HepG2 (cell line): Measurements from ENCODE around the gene NUP214. TPM values are rescaled to one million over a fixed set of nuclear protein-coding genes. Genes with fewer than 3 reads are reported as not detected.

Experiments used
- ATAC-seq: fragments of 200-7000 bp; cut with Tn5 transposase; 3 replicates; pipeline ENCODE4 v1.9.1; 2020; ENCODE audit warnings: mild to moderate bottlenecking, moderate library complexity
- BruUV-seq: library from RNA; stranded (reverse); fragments of 400-500 nt; replicated peaks from 2 replicates; lab custom pipeline; 2021; lab: Mats Ljungman, UMichigan
- CTCF ChIA-PET: fragments of 300-600 bp; formaldehyde crosslinking; extraction: SDS; loops from one replicate; lab custom pipeline; 2021; ENCODE audit warnings: low total read pairs, inconsistent platforms, low intra/inter-chr PET ratio; lab: Yijun Ruan, JAX
- POLR2A ChIA-PET: fragments of 350-600 bp; sonication (Branson Sonifier 250); formaldehyde crosslinking; loops from one replicate; lab custom pipeline; 2020; ENCODE audit warnings: antibody characterized with exemption, inconsistent platforms; lab: Yijun Ruan, JAX
- DNase-seq: peaks from one replicate; pipeline ENCODE4 v3.0.0-alpha.2; 2015; ENCODE audit warnings: low spot score
- FAIRE-seq: peaks from 3 replicates; lab custom pipeline; 2011; peaks lifted over from hg19 to GRCh38; lab: Jason Lieb, UNC
- H2AFZ ChIP-seq: one replicate; pipeline ENCODE4 v1.6.1; 2011; ENCODE audit warnings: low read length, inconsistent platforms
- H3K27ac ChIP-seq: fragments of 300-600 bp; 3 replicates; pipeline ENCODE4 v1.8.0; 2011; ENCODE audit warnings: mixed run types, mild to moderate bottlenecking, mixed read lengths, low read length, inconsistent platforms; ENCODE audit not compliant: insufficient read depth; ENCODE audit errors: extremely low read length
- H3K27me3 ChIP-seq, 2 experiments: fragments of 200-600 bp in 1 of 2; 2 replicates in 1 of 2; 3 replicates in 1 of 2; pipeline versions ENCODE4 v1.6.0 to v1.8.0; 2011; ENCODE audit warnings: low read length in 2 of 2, mild to moderate bottlenecking in 2 of 2, moderate library complexity in 2 of 2, inconsistent platforms in 1 of 2; ENCODE audit not compliant: insufficient read depth in 2 of 2, control insufficient read depth in 1 of 2
- H3K36me3 ChIP-seq, 2 experiments: fragments of 200-600 bp in 1 of 2; replicated peaks in 1 of 2; 2 replicates in 1 of 2; 3 replicates in 1 of 2; pipeline versions ENCODE4 v1.5.1 to v1.8.0; 2011; ENCODE audit warnings: low read length in 2 of 2, inconsistent platforms in 1 of 2; ENCODE audit not compliant: insufficient read depth in 2 of 2, control insufficient read depth in 1 of 2
- H3K4me1 ChIP-seq: 2 replicates; pipeline ENCODE4 v1.5.1; 2012; ENCODE audit warnings: low read length, inconsistent platforms; ENCODE audit not compliant: insufficient read depth
- H3K4me2 ChIP-seq: 2 replicates; pipeline ENCODE4 v1.6.0; 2011; ENCODE audit warnings: low read depth, low read length, inconsistent platforms
- H3K4me3 ChIP-seq, 3 experiments: fragments of 200-600 bp in 1 of 3; sonication (generic), shearing (Covaris generic) in 1 of 3; replicated peaks in 1 of 3; 2 replicates each; pipeline ENCODE4 v1.5.1; 2011 to 2016; ENCODE audit warnings: low read length in 3 of 3, inconsistent platforms in 2 of 3, low read depth in 2 of 3, mild to moderate bottlenecking in 2 of 3, control low read depth in 1 of 3, mixed read lengths in 1 of 3; ENCODE audit not compliant: insufficient read depth in 1 of 3
- H3K79me2 ChIP-seq: one replicate; pipeline ENCODE4 v1.6.1; 2011; ENCODE audit warnings: low read length, inconsistent platforms; ENCODE audit not compliant: insufficient read depth
- H3K9ac ChIP-seq: 2 replicates; pipeline ENCODE4 v1.6.0; 2011; ENCODE audit warnings: mild to moderate bottlenecking, low read depth, low read length, inconsistent platforms; ENCODE audit not compliant: insufficient read depth
- H3K9me3 ChIP-seq: 2 replicates; pipeline ENCODE4 v1.5.1; 2012; ENCODE audit warnings: mild to moderate bottlenecking, low read length
- H4K20me1 ChIP-seq: 2 replicates; pipeline ENCODE4 v1.6.0; 2011; ENCODE audit warnings: inconsistent platforms, mild to moderate bottlenecking, low read length, moderate library complexity; ENCODE audit not compliant: insufficient read depth
- CBFB ChIP-seq: sonication (generic); formaldehyde crosslinking; IDR thresholded peaks from 2 replicates; pipeline ENCODE4 v1.4.0; 2020; ENCODE audit warnings: missing genetic modification reagents
- CREM ChIP-seq, 2 experiments: sonication (generic) in 1 of 2; formaldehyde crosslinking in 1 of 2; IDR thresholded peaks; 2 replicates each; pipeline versions ENCODE4 v1.4.0 to v1.6.1; 2016 to 2020; ENCODE audit warnings: antibody characterized with exemption in 1 of 2, mild to moderate bottlenecking in 1 of 2, missing genetic modification reagents in 1 of 2
- KMT2B ChIP-seq: IDR thresholded peaks from 2 replicates; pipeline ENCODE4 v1.6.1; 2016; ENCODE audit warnings: missing genetic modification reagents, missing compliant biosample characterization
- MBD4 ChIP-seq: IDR thresholded peaks from 2 replicates; pipeline ENCODE4 v1.6.1; 2012; ENCODE audit warnings: low read length, inconsistent platforms, borderline replicate concordance
- MEIS1 ChIP-seq: sonication (generic); formaldehyde crosslinking; IDR thresholded peaks from 2 replicates; pipeline ENCODE4 v1.9.0; 2021; ENCODE audit warnings: mild to moderate bottlenecking, missing genetic modification reagents, moderate library complexity, borderline replicate concordance
- PAXIP1 ChIP-seq: sonication (generic); formaldehyde crosslinking; conservative IDR thresholded peaks from 2 replicates; pipeline ENCODE4 v1.4.0; 2020; ENCODE audit warnings: mild to moderate bottlenecking, missing genetic modification reagents, moderate library complexity
- U2AF2 ChIP-seq: fragments of 200-400 bp; formaldehyde crosslinking; IDR thresholded peaks from 2 replicates; pipeline ENCODE4 v1.6.1; 2017; ENCODE audit warnings: low read depth, mild to moderate bottlenecking, low read length
- ZBTB25 ChIP-seq: IDR thresholded peaks from 2 replicates; pipeline ENCODE4 v1.6.1; 2018; ENCODE audit warnings: missing genetic modification reagents
- ZBTB3 ChIP-seq: sonication (generic); formaldehyde crosslinking; IDR thresholded peaks from 2 replicates; pipeline ENCODE4 v1.4.0; 2020; ENCODE audit warnings: low read depth, mild to moderate bottlenecking, moderate library complexity, missing genetic modification reagents, borderline replicate concordance
- ZNF343 ChIP-seq: sonication (generic); formaldehyde crosslinking; IDR thresholded peaks from 2 replicates; pipeline ENCODE4 v1.4.0; 2020; ENCODE audit warnings: mild to moderate bottlenecking, missing genetic modification reagents
- ZNF441 ChIP-seq: sonication (generic); formaldehyde crosslinking; IDR thresholded peaks from 2 replicates; pipeline ENCODE4 v1.7.0; 2021; ENCODE audit warnings: missing genetic modification reagents, borderline replicate concordance
- ZNF460 ChIP-seq: sonication (generic); formaldehyde crosslinking; IDR thresholded peaks from 2 replicates; pipeline ENCODE4 v1.5.1; 2020; ENCODE audit warnings: missing genetic modification reagents, mild to moderate bottlenecking, borderline replicate concordance
- ZNF883 ChIP-seq: sonication (generic); formaldehyde crosslinking; IDR thresholded peaks from 2 replicates; pipeline ENCODE4 v1.5.1; 2020; ENCODE audit warnings: mild to moderate bottlenecking, missing genetic modification reagents; ENCODE audit errors: not compliant biosample characterization
- ZSCAN9 ChIP-seq: IDR thresholded peaks from 2 replicates; pipeline ENCODE4 v1.6.1; 2016; ENCODE audit warnings: borderline replicate concordance
- WGBS: methylation state at CpG from one replicate; pipeline ENCODE4 v1.1.6; 2017; ENCODE audit warnings: low lambda C conversion rate; 5-methylcytosine and 5-hydroxymethylcytosine counted together
- in situ Hi-C: cut with HindIII; loops from 2 replicates; pipeline ENCODE4 v1.10.0; 2017; ENCODE audit warnings: low pct_unique_long_range_greater_than_20kb; ENCODE audit not compliant: extremely low pct_ligation_motif_present
- intact Hi-C: fragments of 100-400 bp; cut with micrococcal nuclease; formaldehyde crosslinking; loops from one replicate; pipeline ENCODE4 v1.10.0; 2022; ENCODE audit not compliant: unreplicated experiment
- polyA plus RNA-seq, 8 experiments: library from polyadenylated mRNA; depleted of rRNA in 3 of 8; stranded (reverse) in 7 of 8; unstranded in 1 of 8; fragments of >200 nt; fragmentation: Illumina TruSeq in 4 of 8; extraction: Trizol in 4 of 8; gene quantifications; 2 replicates each; pipeline versions ENCODE4 v1.2.1 to v1.2.3, GENCODE V29; 2011 to 2016; ENCODE audit warnings: low read depth in 4 of 8, missing spikeins in 1 of 8, mixed read lengths in 1 of 8; ENCODE audit not compliant: insufficient read depth in 1 of 8
- total RNA-seq, 5 experiments: library from RNA; depleted of rRNA; stranded (reverse); fragments of >200 nt; fragmentation: Illumina TruSeq; extraction: Trizol; gene quantifications; 2 replicates each; pipeline ENCODE4 v1.2.3, GENCODE V29; 2016; ENCODE audit warnings: low read depth in 1 of 5
- TF ChIP-seq, protein P1 (sequence below): IDR thresholded peaks from 2 replicates; pipeline ENCODE4 v1.6.1; 2016
- TF ChIP-seq, protein P2 (sequence below): sonication (generic); formaldehyde crosslinking; IDR thresholded peaks from 2 replicates; pipeline ENCODE4 v1.5.1; 2020; ENCODE audit warnings: mild to moderate bottlenecking, missing genetic modification reagents, moderate library complexity

Gene NUP214
- total and polyA plus RNA-seq, 2 of the 13 experiments (the other 11 are each of a cell fraction or from before 2014, with no cell fraction given), result 8.4 to 16.0 TPM

GRCh38 chr9:131087354-131087893 is 38.0 kb upstream of the NUP214 start:
- BruUV-seq, result no TSS peak
- Histone ChIP-seq H3K27ac (no peak overlapping the region), H3K4me3 (no peak overlapping the region), H3K9me3 (no peaks in the 10 kb centered on the region), H3K79me2 (no peaks in the 10 kb centered on the region), H2AFZ (no peak overlapping the region), H3K9ac (no peak overlapping the region), H4K20me1 (no peaks in the 10 kb centered on the region), H3K27me3 (peaks cover 4 to 71% of the 10 kb centered on the region in 2 experiments; a peak in 4 of 5 replicates), H3K36me3 (no peaks in the 10 kb centered on the region), H3K4me1 (peaks cover 15% of the 10 kb centered on the region; the same call in 1 of the 2 replicates), H3K4me2 (no peak overlapping the region)
- ATAC-seq (no peak), DNase-seq (no peak), FAIRE-seq (no peak)
- in situ Hi-C loops, result no loop called here
- ChIA-PET POLR2A (no interaction called here), CTCF (no interaction called here)
- intact Hi-C loops, result no loop called here
- 46% methylated on average over 10 of the region's 19 CpGs for WGBS
- TF ChIP-seq PAXIP1 (CRISPR knock-in tag) (no peak), ZSCAN9 (no peak), U2AF2 (no peak), ZNF343 (CRISPR knock-in tag) (no peak), ZNF441 (CRISPR knock-in tag) (no peak), KMT2B (CRISPR knock-in tag) (no peak), ZNF883 (no peak), CBFB (CRISPR knock-in tag) (no peak), CREM (IDR thresholded peaks at IDR 0.05) (no peak), CREM (CRISPR knock-in tag; IDR thresholded peaks at IDR 0.05) (no peak), ZBTB25 (CRISPR knock-in tag) (no peak), ZNF460 (CRISPR knock-in tag) (no peak), MBD4 (no peak), MEIS1 (no peak), ZBTB3 (CRISPR knock-in tag) (no peak)
- TF ChIP-seq, protein P1, sequence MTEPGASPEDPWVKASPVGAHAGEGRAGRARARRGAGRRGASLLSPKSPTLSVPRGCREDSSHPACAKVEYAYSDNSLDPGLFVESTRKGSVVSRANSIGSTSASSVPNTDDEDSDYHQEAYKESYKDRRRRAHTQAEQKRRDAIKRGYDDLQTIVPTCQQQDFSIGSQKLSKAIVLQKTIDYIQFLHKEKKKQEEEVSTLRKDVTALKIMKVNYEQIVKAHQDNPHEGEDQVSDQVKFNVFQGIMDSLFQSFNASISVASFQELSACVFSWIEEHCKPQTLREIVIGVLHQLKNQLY (CRISPR knock-in tag), result no peak
- TF ChIP-seq, protein P2, sequence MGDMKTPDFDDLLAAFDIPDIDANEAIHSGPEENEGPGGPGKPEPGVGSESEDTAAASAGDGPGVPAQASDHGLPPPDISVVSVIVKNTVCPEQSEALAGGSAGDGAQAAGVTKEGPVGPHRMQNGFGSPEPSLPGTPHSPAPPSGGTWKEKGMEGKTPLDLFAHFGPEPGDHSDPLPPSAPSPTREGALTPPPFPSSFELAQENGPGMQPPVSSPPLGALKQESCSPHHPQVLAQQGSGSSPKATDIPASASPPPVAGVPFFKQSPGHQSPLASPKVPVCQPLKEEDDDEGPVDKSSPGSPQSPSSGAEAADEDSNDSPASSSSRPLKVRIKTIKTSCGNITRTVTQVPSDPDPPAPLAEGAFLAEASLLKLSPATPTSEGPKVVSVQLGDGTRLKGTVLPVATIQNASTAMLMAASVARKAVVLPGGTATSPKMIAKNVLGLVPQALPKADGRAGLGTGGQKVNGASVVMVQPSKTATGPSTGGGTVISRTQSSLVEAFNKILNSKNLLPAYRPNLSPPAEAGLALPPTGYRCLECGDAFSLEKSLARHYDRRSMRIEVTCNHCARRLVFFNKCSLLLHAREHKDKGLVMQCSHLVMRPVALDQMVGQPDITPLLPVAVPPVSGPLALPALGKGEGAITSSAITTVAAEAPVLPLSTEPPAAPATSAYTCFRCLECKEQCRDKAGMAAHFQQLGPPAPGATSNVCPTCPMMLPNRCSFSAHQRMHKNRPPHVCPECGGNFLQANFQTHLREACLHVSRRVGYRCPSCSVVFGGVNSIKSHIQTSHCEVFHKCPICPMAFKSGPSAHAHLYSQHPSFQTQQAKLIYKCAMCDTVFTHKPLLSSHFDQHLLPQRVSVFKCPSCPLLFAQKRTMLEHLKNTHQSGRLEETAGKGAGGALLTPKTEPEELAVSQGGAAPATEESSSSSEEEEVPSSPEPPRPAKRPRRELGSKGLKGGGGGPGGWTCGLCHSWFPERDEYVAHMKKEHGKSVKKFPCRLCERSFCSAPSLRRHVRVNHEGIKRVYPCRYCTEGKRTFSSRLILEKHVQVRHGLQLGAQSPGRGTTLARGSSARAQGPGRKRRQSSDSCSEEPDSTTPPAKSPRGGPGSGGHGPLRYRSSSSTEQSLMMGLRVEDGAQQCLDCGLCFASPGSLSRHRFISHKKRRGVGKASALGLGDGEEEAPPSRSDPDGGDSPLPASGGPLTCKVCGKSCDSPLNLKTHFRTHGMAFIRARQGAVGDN (CRISPR knock-in tag), result no peak
